ENCODE data around the gene GYS1.

The GYS1 gene

GRCh38 chr19:48966541-48967345, 26.4 kb downstream of the GYS1 start:
- H3K27ac ChIP-seq (ENCODE audit: low read length): peak overlapping the region; percentile 77
- peaks cover 34% of the 10 kb centered on the region for H3K79me2 ChIP-seq (ENCODE audit: low read length)
- H3K4me2 ChIP-seq (ENCODE audit: low read length): peak overlapping the region; percentile 88
- peaks cover 46% of the 10 kb centered on the region for H3K36me3 ChIP-seq (replicated peaks; ENCODE audit: low read depth, low read length)
- H3K27me3 ChIP-seq (ENCODE audit: low read depth, low read length): no peaks in the 10 kb centered on the region
- TF ChIP-seq CTCF (IDR thresholded peaks at IDR 0.05; ENCODE audit: low read depth, low read length) (no peak), EZH2phosphoT487 (IDR thresholded peaks at IDR 0.05; ENCODE audit: low read depth) (no peak)
- peak overlapping the region; percentile 91 for H3K4me3 ChIP-seq (ENCODE audit: low read length)
- peak overlapping the region; percentile 91 for H3K9ac ChIP-seq (ENCODE audit: low read length)
- H4K20me1 ChIP-seq (ENCODE audit: insufficient read depth, low read length): peaks cover 21% of the 10 kb centered on the region
- H2AFZ ChIP-seq (ENCODE audit: low read depth, low read length): no peak overlapping the region
- H3K9me3 ChIP-seq (ENCODE audit: insufficient read depth, low read length): no peaks in the 10 kb centered on the region
- H3K4me1 ChIP-seq (ENCODE audit: low read length): peaks cover 69% of the 10 kb centered on the region

DNA sequence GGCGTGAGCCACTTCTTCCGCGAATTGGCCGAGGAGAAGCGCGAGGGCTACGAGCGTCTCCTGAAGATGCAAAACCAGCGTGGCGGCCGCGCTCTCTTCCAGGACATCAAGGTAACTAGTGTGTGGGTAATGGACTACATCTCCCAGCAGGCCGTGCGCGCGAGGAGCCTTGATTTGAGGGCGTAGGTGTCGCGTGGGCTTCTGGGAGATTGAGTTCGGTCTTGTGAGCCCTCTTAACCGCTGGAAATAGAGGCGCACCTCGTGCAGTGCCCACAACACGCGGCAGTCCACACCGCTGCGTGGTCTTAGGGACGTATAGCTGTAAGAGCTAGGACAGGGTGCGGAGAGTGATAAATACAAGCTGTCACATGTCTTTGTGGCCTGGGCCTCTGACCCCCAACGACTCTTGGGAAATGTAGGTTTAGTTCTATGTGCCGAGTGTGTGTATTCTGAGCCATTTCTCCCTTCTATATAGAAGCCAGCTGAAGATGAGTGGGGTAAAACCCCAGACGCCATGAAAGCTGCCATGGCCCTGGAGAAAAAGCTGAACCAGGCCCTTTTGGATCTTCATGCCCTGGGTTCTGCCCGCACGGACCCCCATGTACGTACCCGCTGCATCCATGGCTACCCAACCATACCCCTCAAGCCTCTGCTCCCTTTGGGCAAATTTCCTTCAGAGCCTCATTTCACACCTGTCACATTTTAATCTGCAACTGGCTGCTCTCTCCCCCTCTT, 27.1 kb downstream of the GYS1 start:
- Histone ChIP-seq H3K4me2 (ENCODE audit: low read length) (peak overlapping the region; percentile 88), H3K27ac (ENCODE audit: low read length) (peak overlapping the region; percentile 77), H3K9ac (ENCODE audit: low read length) (peak overlapping the region; percentile 91), H4K20me1 (ENCODE audit: insufficient read depth, low read length) (peaks cover 21% of the 10 kb centered on the region), H3K4me1 (ENCODE audit: low read length) (peaks cover 67% of the 10 kb centered on the region), H3K4me3 (ENCODE audit: low read length) (peak overlapping the region; percentile 91), H3K9me3 (ENCODE audit: insufficient read depth, low read length) (no peaks in the 10 kb centered on the region), H3K79me2 (ENCODE audit: low read length) (peaks cover 34% of the 10 kb centered on the region), H3K27me3 (ENCODE audit: low read depth, low read length) (no peaks in the 10 kb centered on the region), H2AFZ (ENCODE audit: low read depth, low read length) (no peak overlapping the region), H3K36me3 (replicated peaks; ENCODE audit: low read depth, low read length) (peaks cover 46% of the 10 kb centered on the region)
- no peak for TF ChIP-seq EZH2phosphoT487 (IDR thresholded peaks at IDR 0.05; ENCODE audit: low read depth)
- no peak for TF ChIP-seq CTCF (IDR thresholded peaks at IDR 0.05; ENCODE audit: low read depth, low read length)

- H3K4me1 ChIP-seq (ENCODE audit: low read length): peaks cover 61% of the 10 kb centered on the region
- H3K27me3 ChIP-seq (ENCODE audit: low read depth, low read length): no peaks in the 10 kb centered on the region
- peaks cover 21% of the 10 kb centered on the region for H4K20me1 ChIP-seq (ENCODE audit: insufficient read depth, low read length)
- H3K9me3 ChIP-seq (ENCODE audit: insufficient read depth, low read length): no peaks in the 10 kb centered on the region
- H3K4me3 ChIP-seq (ENCODE audit: low read length): peak within 1 kb of the TSS; percentile 91
- TF ChIP-seq EZH2phosphoT487 (IDR thresholded peaks at IDR 0.05; ENCODE audit: low read depth) (no peak), CTCF (IDR thresholded peaks at IDR 0.05; ENCODE audit: low read depth, low read length) (no peak)
- H3K9ac ChIP-seq (ENCODE audit: low read length): peak within 1 kb of the TSS; percentile 97
- H3K27ac ChIP-seq (ENCODE audit: low read length): peak within 1 kb of the TSS; percentile 96
- H3K79me2 ChIP-seq (ENCODE audit: low read length): peaks cover 34% of the 10 kb centered on the region
- peaks cover 41% of the 10 kb centered on the region for H3K36me3 ChIP-seq (replicated peaks; ENCODE audit: low read depth, low read length)
- H3K4me2 ChIP-seq (ENCODE audit: low read length): peak within 1 kb of the TSS; percentile 98
- no peak within 1 kb of the TSS for H2AFZ ChIP-seq (ENCODE audit: low read depth, low read length)
Measured at GRCh38 chr19:48965040-48965805, 27.9 kb downstream of the GYS1 start, which contains the start of gene FTL. FTL (plus strand) TSS chr19:48965309; CDS start chr19:48965508, 199 bp downstream.
